Measurements from ENCODE around the gene TNS3. TPM values are rescaled to one million over a fixed set of nuclear protein-coding genes. Genes with fewer than 3 reads are reported as not detected.

Gene TNS3
- total RNA-seq, 2 experiments from 2014 or later = 0.12 to 0.19 TPM

DNA sequence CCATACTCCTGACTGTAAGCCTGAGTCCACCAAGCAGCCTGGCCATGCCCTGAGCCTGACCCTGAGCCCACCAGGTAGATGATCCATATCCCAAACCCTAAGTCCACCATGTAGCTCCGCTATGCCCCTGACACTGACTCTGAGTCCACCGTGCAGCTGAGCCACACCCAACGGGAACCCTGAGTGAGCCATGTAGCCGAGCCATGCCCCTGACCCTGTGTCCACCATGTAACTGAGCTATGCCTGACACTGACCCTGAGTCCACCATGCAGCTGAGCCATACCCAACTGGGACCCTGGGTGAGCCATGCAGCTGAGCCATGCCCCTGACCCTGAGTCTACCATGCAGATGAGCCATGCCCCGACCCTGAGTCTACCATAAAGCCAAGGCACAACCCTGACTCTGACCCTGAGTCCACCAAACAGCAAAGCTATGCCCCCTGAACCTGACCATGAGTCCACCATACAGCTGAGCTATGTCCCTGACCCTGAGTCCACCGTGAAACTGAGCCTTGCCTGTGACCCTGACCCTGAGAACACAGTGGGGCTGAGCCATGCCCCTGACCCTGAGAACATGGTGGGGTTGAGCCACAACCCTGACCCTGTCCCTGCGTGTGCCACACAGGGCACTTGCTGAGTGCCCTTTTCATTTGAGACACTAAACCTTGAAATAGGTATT is 299.8 kb downstream of the TNS3 start:
- Mint-ChIP-seq H3K4me1 (ENCODE audit: low read depth) (no peaks in the 10 kb centered on the region), H3K27ac (no peak overlapping the region), H3K4me3 (no peak overlapping the region), H3K9me3 (peaks cover 3% of the 10 kb centered on the region), H3K36me3 (ENCODE audit: low read depth) (no peaks in the 10 kb centered on the region), H3K27me3 (ENCODE audit: low read depth) (peaks cover 3% of the 10 kb centered on the region)
- CTCF ChIA-PET = interaction anchor here (2.8 kb wide), 1 partner anchor 15 kb away, joined by 8 read pairs; no protein-coding TSS in a partner anchor
- intact Hi-C loops (cut with micrococcal nuclease) = no loop called here
- DNase-seq = no peak

DNA sequence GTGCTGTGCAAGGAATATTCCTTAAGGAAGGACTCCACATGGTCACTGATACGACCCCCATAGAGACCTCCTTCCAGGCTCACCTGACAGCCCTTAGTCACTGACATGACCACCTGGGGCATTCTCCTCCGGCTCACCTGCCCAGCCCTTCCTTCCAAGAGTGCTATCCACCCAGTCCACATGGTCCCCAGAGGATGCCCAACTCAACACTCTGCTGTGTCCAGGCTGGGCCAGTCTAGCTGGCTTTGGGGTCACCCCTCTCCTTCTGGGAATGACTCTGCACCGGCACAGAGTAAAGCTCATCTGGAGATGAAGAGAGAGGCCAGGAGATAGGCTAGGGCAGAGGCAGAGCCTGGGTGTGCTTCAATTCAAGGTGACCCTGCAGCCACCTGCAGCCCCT is 300.8 kb downstream of the TNS3 start:
- H3K27me3 Mint-ChIP-seq (ENCODE audit: low read depth) = peaks cover 3% of the 10 kb centered on the region
- no peak overlapping the region for H3K4me3 Mint-ChIP-seq
- intact Hi-C loops (cut with micrococcal nuclease) = no loop called here
- H3K27ac Mint-ChIP-seq = no peak overlapping the region
- H3K9me3 Mint-ChIP-seq = peaks cover 3% of the 10 kb centered on the region
- no peak for DNase-seq
- no peaks in the 10 kb centered on the region for H3K4me1 Mint-ChIP-seq (ENCODE audit: low read depth)
- no peaks in the 10 kb centered on the region for H3K36me3 Mint-ChIP-seq (ENCODE audit: low read depth)
- CTCF ChIA-PET = interaction anchor here (2.8 kb wide), 1 partner anchor 15 kb away, joined by 8 read pairs; no protein-coding TSS in a partner anchor

DNA sequence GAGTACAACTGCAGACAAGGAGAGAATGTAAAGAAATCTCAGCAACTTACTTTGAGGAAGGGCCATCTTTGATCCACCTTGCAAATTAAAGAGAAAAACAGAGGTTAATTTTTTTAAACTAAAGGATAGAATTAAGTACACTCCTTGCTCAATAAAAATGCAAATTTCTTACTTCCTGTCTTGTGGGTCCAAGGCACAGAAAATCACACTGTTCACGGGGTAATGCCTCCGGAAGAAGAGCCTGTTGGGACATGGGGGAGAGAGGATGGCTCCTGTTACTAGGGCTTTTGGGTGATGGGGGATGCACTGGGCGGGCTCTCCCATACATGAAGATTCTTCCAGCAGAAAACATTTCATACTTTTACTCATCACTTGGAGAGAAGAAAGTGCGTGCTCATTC is 301.8 kb downstream of the TNS3 start:
- H3K9me3 Mint-ChIP-seq = peaks cover 3% of the 10 kb centered on the region
- no peak overlapping the region for H3K27ac Mint-ChIP-seq
- intact Hi-C loops (cut with micrococcal nuclease) = no loop called here
- no peaks in the 10 kb centered on the region for H3K36me3 Mint-ChIP-seq (ENCODE audit: low read depth)
- CTCF ChIA-PET = no interaction called here
- DNase-seq = no peak
- H3K4me3 Mint-ChIP-seq = no peak overlapping the region
- no peaks in the 10 kb centered on the region for H3K4me1 Mint-ChIP-seq (ENCODE audit: low read depth)
- peaks cover 3% of the 10 kb centered on the region for H3K27me3 Mint-ChIP-seq (ENCODE audit: low read depth)

DNA sequence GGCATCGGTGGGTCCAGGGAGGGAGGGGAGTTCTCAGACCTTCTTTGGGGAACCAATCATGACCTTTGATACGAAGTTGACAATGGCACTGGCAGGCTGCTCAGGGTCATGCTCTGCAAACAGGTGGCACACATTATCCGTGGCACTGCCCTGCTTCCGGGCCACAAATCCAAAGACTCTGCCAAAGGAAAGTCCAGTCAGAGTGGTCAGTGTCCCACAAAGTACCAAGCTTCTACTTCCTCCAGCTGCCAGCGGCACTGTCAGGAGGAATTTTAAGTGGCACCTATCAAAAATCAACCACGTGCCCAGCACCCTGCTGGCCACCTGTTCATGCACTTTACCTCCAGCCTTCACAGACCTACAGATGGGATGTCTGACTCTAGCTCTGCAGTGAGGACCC is 303.9 kb downstream of the TNS3 start:
- intact Hi-C loops (cut with micrococcal nuclease) = no loop called here
- Mint-ChIP-seq H3K27ac (no peak overlapping the region), H3K27me3 (ENCODE audit: low read depth) (peaks cover 3% of the 10 kb centered on the region), H3K9me3 (no peaks in the 10 kb centered on the region), H3K36me3 (ENCODE audit: low read depth) (no peaks in the 10 kb centered on the region), H3K4me3 (no peak overlapping the region), H3K4me1 (ENCODE audit: low read depth) (no peaks in the 10 kb centered on the region)
- CTCF ChIA-PET = no interaction called here
- DNase-seq = no peak

DNA sequence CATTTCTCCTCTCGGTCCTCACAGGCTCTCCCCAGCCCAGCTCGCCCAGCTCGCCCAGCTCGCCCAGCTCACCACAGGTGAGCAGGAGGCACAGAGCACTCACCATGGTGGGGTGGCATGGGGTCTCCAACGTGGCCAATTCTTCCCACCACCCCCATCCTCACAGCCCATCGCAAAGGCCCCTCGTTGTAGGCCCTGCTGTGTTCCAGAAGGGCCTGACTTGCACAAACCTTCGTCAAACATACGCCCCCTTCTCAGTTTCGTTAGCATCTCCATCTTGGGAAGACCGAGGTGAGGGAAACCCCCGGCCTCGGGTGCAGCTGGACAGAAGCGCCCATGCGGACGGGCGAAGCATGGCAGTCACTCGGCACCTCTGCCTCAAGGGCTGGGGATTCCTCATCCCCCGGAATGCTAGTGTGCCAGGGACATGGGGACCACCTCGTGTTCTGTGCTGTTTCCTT is 304.6 kb downstream of the TNS3 start:
- DNase-seq = no peak
- H3K27me3 Mint-ChIP-seq (ENCODE audit: low read depth) = peaks cover 3% of the 10 kb centered on the region
- no peak overlapping the region for H3K27ac Mint-ChIP-seq
- CTCF ChIA-PET = no interaction called here
- intact Hi-C loops (cut with micrococcal nuclease) = no loop called here
- H3K4me1 Mint-ChIP-seq (ENCODE audit: low read depth) = no peaks in the 10 kb centered on the region
- no peak overlapping the region for H3K4me3 Mint-ChIP-seq
- H3K9me3 Mint-ChIP-seq = no peaks in the 10 kb centered on the region
- H3K36me3 Mint-ChIP-seq (ENCODE audit: low read depth) = no peaks in the 10 kb centered on the region

DNA sequence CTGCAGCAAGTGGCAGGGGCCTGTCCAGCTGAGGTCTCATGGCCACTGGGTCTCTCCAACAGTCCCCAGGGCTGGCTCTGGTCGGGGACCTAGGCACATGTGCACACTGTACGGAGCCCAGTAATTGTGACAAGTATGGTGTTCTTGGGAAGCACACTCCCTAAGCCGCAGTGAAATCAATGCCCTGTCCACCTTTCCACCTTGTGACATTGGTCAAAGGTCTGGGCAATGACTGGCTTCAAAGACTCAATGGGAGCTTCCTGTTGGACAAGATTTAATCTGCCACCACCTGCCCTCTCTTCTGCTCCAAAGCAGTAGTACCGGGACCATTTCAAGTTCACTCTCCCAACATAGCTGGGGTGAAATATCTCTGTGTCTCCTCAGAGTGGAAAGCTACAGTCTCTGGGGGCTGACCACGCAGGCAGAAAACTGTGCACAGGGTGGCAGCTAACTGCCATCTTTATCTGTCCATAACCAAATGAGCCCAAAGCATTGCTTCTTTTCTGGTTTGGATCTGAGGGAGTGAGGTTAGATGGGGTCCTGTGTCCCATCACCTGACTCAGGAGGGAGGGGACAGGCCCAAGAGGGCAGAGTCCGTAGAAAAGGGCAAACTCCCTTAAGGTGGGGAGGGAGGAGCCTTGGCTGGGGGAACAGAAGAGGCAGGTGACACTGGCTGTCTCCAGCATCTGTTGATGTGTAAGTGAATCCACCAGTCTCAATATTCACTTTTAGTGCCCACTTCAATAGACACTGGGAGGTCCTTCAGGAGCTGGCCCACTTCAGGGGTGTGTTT is 307.7 kb downstream of the TNS3 start:
- H3K36me3 Mint-ChIP-seq (ENCODE audit: low read depth) = no peaks in the 10 kb centered on the region
- CTCF ChIA-PET = no interaction called here
- no peaks in the 10 kb centered on the region for H3K9me3 Mint-ChIP-seq
- no peak overlapping the region for H3K4me3 Mint-ChIP-seq
- no peaks in the 10 kb centered on the region for H3K27me3 Mint-ChIP-seq (ENCODE audit: low read depth)
- no peak overlapping the region for H3K27ac Mint-ChIP-seq
- no peak for DNase-seq
- intact Hi-C loops (cut with micrococcal nuclease) = no loop called here
- H3K4me1 Mint-ChIP-seq (ENCODE audit: low read depth) = no peaks in the 10 kb centered on the region

DNA sequence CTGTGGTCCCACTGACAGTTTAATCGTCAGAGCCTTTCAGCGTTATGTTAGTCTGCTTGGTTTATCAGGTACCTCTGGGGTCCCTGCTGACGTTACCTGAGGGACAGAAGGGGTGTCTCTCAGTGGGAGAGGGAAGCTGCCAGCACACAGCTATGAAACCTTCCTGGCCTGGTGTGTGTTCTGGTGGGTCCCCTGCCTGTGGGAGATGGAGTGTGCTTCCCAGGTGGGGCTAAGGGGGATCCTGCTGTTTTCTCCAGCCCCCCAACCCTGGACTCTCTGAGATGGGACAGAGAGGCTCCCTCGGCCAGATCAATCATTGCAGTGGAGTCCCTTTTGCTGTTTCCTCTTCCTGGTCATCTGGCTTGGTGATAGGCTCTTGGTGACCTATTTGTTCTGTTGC is 308.8 kb downstream of the TNS3 start:
- Mint-ChIP-seq H3K9me3 (peaks cover 2% of the 10 kb centered on the region), H3K27ac (no peak overlapping the region), H3K4me3 (no peak overlapping the region), H3K36me3 (ENCODE audit: low read depth) (no peaks in the 10 kb centered on the region), H3K27me3 (ENCODE audit: low read depth) (no peaks in the 10 kb centered on the region), H3K4me1 (ENCODE audit: low read depth) (no peaks in the 10 kb centered on the region)
- DNase-seq = no peak
- intact Hi-C loops (cut with micrococcal nuclease) = no loop called here
- CTCF ChIA-PET = no interaction called here

DNA sequence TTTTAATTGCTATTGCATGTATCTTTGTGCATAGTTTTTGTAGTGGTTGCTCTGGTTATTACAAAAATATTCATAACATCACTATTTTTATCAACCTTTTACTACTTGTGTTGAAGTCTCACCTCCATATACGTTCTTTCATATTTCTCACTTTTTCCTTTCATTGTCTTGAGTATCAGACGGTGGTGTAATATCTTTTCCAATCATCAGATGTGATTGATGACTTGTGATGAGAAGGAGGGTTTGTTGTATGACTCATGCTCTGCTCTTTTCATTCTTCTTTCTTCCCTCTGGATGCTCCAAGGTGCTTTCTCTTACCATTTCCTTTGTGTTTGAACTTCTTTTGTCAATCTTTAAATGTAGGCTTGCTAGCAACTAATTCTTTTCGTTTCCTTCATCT is 310.2 kb downstream of the TNS3 start:
- H3K4me3 Mint-ChIP-seq = no peak overlapping the region
- no peaks in the 10 kb centered on the region for H3K36me3 Mint-ChIP-seq (ENCODE audit: low read depth)
- peaks cover 6% of the 10 kb centered on the region for H3K9me3 Mint-ChIP-seq
- intact Hi-C loops (cut with micrococcal nuclease) = no loop called here
- no peaks in the 10 kb centered on the region for H3K4me1 Mint-ChIP-seq (ENCODE audit: low read depth)
- CTCF ChIA-PET = no interaction called here
- no peak for DNase-seq
- no peak overlapping the region for H3K27ac Mint-ChIP-seq
- H3K27me3 Mint-ChIP-seq (ENCODE audit: low read depth) = no peaks in the 10 kb centered on the region

DNA sequence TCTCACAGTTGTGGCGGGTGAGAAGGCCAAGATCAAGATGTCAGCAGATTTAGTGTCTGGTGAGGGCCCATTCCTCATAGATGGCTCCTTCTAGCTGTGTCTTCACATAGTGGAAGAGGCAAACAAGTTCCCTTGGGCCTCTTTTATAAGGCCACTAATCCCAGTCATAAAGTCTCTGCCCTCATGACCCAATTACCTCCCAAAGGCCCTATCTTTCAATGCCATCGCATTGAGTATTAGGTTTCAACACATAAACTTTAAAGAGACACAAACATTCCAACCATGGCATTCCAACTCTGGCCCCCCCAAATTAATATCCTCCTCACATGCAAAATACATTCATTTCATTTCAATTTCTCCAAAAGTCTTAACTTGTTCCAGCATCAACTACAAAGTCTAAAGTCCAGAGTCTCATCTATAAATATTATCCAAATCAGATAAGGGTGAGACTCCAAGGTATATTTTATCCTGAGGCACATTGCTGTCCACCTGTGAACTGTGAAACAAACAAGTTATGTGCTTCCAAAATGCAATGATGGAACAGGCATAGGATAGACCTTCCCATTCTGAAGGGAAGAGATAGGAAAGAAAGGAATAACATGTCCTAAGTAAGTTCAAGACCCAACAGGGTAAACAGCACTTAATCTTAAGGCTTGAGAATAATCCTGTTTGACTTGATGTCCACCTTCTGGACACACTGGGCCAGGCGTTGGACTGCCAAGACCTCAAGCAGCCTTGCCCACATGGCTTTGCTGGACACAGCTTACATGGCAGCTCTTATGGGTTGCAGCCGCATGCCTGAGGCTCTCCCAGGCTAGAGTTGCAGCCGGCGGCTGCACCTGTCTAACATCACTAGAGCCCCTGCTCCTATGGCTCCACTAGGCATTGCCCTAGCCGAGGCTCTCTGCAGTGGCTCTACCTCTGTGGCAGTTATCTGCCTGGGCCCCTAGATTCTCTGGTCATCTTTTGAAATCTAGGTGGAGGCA is 312.8 kb downstream of the TNS3 start:
- DNase-seq = no peak
- CTCF ChIA-PET = interaction anchor here (1.2 kb wide), 1 partner anchor 550 kb away, joined by 3 read pairs; no protein-coding TSS in a partner anchor
- Mint-ChIP-seq H3K4me3 (no peak overlapping the region), H3K9me3 (peaks cover 6% of the 10 kb centered on the region), H3K36me3 (ENCODE audit: low read depth) (no peaks in the 10 kb centered on the region), H3K4me1 (ENCODE audit: low read depth) (no peaks in the 10 kb centered on the region), H3K27me3 (ENCODE audit: low read depth) (no peaks in the 10 kb centered on the region), H3K27ac (no peak overlapping the region)
- intact Hi-C loops (cut with micrococcal nuclease) = loop anchor here (5.0 to 10.0 kb wide), 2 partner anchors 153 to 666 kb away; no protein-coding TSS in a partner anchor

DNA sequence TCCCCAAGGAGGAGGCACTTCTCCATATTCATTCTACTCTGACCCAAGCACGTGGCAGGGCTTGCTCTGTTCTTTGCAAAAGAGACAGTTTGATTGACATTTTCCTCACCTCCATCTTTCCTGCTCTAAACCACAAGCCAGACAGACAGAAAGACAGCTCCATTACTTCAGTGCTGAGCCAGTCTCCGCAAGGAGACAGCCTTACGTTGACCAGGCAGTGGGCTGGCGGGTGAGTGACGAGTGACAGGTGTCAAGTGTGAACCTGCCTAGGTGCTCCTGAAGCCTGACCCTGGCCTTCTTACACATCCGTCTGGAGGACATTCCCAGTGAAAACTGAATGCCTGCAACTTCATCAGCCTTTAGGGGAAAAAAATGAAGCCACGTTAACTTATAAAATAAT is 314.6 kb downstream of the TNS3 start:
- DNase-seq = no peak
- Mint-ChIP-seq H3K9me3 (peaks cover 6% of the 10 kb centered on the region), H3K36me3 (ENCODE audit: low read depth) (no peaks in the 10 kb centered on the region), H3K4me1 (ENCODE audit: low read depth) (no peaks in the 10 kb centered on the region), H3K4me3 (no peak overlapping the region), H3K27me3 (ENCODE audit: low read depth) (no peaks in the 10 kb centered on the region), H3K27ac (no peak overlapping the region)
- intact Hi-C loops (cut with micrococcal nuclease) = loop anchor here (5.0 to 10.0 kb wide), 2 partner anchors 155 to 667 kb away; no protein-coding TSS in a partner anchor
- CTCF ChIA-PET = interaction anchor here (1.5 to 3.0 kb wide), 3 partner anchors 15 to 552 kb away, joined by 3 to 19 read pairs (median 8); no protein-coding TSS in a partner anchor

DNA sequence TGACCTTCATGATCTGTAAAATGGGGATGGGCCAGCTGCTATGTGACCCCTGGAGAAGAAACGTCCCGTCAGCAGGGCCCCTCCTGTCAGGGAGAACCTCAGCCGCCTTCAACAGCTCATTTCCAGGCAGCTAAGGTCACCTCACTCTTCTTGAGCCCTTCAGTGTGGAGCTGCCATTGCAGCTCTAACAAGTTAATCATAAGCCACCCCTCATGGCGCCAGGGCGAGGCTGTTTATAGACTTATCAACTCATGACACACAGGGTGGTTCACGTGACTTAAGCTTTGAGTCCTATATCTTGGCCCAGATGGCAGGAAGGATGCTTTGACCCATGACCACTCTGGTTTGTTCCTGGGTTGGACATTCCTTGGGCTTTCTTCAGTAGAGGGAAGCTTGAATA is 315.1 kb downstream of the TNS3 start:
- Mint-ChIP-seq H3K4me1 (ENCODE audit: low read depth) (no peaks in the 10 kb centered on the region), H3K36me3 (ENCODE audit: low read depth) (no peaks in the 10 kb centered on the region), H3K27ac (no peak overlapping the region), H3K9me3 (peaks cover 6% of the 10 kb centered on the region), H3K27me3 (ENCODE audit: low read depth) (peaks cover 2% of the 10 kb centered on the region), H3K4me3 (no peak overlapping the region)
- intact Hi-C loops (cut with micrococcal nuclease) = loop anchor here (1.0 to 10.0 kb wide), 3 partner anchors 156 to 668 kb away; no protein-coding TSS in a partner anchor
- CTCF ChIA-PET = interaction anchor here (0.9 to 3.0 kb wide), 8 partner anchors 9 to 552 kb away, joined by 3 to 19 read pairs (median 4); no protein-coding TSS in a partner anchor
- DNase-seq = no peak
